Vagina (tissue), 2 donors: Measurements from ENCODE around the gene MAST4.

Experiments
- POLR2A ChIP-seq, 2 donors: fragments of 450-650 bp; IDR thresholded peaks; one replicate each; pipeline ENCODE4 v1.6.1; 2017; ENCODE audit warnings: antibody characterized with exemption in 2 of 2, mild to moderate bottlenecking in 2 of 2, moderate library complexity in 2 of 2
- POLR2AphosphoS5 ChIP-seq, 2 donors: sonication (generic); formaldehyde crosslinking; IDR thresholded peaks; one replicate each; pipeline ENCODE4 v1.9.0; 2017; ENCODE audit warnings: antibody characterized with exemption in 2 of 2, mild to moderate bottlenecking in 2 of 2, low read depth in 1 of 2; ENCODE audit not compliant: insufficient read depth in 1 of 2

GRCh38 chr5:66830636-66831035 lies 234.4 kb downstream of the MAST4 start:
- TF ChIP-seq POLR2A (IDR thresholded peaks at IDR 0.05) (no peak), POLR2AphosphoS5 (IDR thresholded peaks at IDR 0.05; ENCODE audit: insufficient read depth in 1 of 2, low read depth in 1 of 2) (no peak)
